ENCODE data around the gene HPN. TPM values are rescaled to one million over a fixed set of nuclear protein-coding genes. Genes with fewer than 3 reads are reported as not detected.

Gene HPN
- total RNA-seq, 2 experiments from 2014 or later: not detected

DNA sequence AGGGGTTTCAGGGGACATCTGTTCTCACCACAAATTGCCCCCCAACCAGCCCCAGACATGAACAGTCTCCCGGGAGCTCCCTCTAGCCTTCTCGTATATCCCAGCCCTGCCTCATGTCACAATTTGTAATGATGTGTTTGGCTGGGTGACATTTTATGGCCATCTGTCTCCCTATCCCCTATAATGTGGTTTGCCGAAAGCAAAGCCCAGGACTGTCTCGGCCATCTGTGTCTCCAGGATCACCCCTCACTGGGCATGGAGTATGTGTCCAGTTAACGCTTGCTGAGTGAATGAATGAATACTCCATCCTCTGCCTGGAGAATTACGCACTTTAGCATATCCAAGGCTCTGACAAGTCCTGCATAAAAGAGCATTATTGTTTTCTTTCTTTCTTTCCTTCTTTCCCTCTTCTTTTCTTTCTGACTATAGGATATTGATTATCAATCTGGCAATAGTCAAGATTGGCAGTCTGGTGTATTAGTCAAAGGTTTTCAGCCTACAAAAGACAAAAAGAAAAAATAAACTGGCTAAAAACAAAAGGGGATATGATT, 15.1 kb downstream of the HPN start:
- ChIA-PET CTCF (interaction anchor here (0.7 to 2.4 kb wide), 2 partner anchors 13 to 21 kb away, joined by 3 to 11 read pairs; no protein-coding TSS in a partner anchor), POLR2A (no interaction called here)
- Mint-ChIP-seq H3K36me3 (ENCODE audit: low read depth) (no peaks in the 10 kb centered on the region), H3K4me1 (no peaks in the 10 kb centered on the region), H3K9me3 (no peaks in the 10 kb centered on the region), H3K4me3 (no peak overlapping the region), H3K27me3 (peaks cover 5% of the 10 kb centered on the region), H3K27ac (no peak overlapping the region)
- no peak for DNase-seq

DNA sequence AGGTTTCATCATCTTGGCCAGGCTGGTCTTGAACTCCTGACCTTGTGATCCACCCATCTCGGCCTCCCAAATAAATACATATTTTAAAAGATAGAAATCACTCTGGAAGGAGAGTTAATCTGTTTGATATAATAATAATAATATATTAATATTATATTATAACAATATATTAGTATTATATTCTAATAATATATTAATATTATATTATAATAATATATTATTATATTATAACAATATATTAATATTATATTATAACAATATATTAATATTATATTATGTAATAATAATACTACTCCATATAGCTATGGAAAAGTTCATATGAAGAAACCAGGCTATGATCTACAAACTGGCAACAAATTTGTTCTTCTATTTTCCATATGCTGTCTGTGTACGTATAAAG, 16.8 kb downstream of the HPN start:
- CTCF ChIA-PET: no interaction called here
- no peak overlapping the region for H3K27ac Mint-ChIP-seq
- H3K9me3 Mint-ChIP-seq: no peaks in the 10 kb centered on the region
- no peaks in the 10 kb centered on the region for H3K4me1 Mint-ChIP-seq
- peaks cover 5% of the 10 kb centered on the region for H3K27me3 Mint-ChIP-seq
- no peaks in the 10 kb centered on the region for H3K36me3 Mint-ChIP-seq (ENCODE audit: low read depth)
- POLR2A ChIA-PET: no interaction called here
- no peak overlapping the region for H3K4me3 Mint-ChIP-seq
- no peak for DNase-seq

DNA sequence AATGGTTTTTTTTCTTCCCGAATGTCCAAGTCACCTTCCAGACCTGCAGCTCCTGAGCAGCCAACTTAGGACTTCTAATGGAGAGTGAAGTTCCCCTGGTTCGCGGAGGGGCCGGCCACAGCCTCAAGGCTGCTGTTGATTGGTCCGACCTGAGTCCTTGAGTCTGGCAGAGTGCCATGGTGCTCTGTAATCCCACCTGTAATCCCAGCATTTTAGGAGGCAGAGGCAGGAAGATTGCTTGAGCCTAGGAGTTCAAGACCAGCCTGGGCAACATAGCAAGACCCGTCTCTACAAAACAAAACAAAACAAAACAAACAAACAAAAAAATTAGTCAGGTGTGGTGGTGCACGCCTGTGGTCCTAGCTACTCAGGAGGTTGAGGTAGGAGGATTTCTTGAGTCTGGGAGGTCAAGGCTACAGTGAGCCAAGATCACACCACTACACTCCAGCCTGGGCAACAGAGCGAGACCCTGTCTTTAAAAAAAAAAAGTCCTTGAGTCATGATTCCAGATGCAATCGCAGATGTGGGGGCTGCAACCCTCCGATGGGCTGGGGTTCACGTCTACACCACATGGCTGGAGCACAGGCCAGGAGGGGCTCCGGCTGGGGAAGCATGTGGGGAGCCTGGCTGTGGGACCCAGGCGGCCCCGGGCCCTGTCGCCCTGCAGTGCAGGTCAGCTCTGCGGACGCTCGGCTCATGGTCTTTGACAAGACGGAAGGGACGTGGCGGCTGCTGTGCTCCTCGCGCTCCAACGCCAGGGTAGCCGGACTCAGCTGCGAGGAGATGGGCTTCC, 17.7 kb downstream of the HPN start:
- POLR2A ChIA-PET: no interaction called here

DNA sequence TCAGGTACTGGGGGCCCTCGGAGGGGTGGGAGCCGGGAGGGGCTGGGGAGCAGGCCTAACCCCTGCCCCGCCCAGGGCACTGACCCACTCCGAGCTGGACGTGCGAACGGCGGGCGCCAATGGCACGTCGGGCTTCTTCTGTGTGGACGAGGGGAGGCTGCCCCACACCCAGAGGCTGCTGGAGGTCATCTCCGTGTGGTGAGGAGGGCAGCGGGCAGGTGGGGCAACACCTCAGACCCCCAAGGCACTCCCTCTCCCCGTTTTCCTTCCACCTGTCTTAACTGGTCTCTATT, 18.2 kb downstream of the HPN start:
- Mint-ChIP-seq H3K9me3 (no peaks in the 10 kb centered on the region), H3K27ac (no peak overlapping the region), H3K36me3 (ENCODE audit: low read depth) (no peaks in the 10 kb centered on the region), H3K4me3 (no peak overlapping the region), H3K27me3 (peaks cover 5% of the 10 kb centered on the region), H3K4me1 (no peaks in the 10 kb centered on the region)
- ChIA-PET CTCF (no interaction called here), POLR2A (no interaction called here)
- DNase-seq: no peak

More for the DNA sequence above, 17.7 kb downstream of the HPN start:
- Mint-ChIP-seq H3K36me3 (ENCODE audit: low read depth) (no peaks in the 10 kb centered on the region), H3K4me3 (no peak overlapping the region), H3K27ac (no peak overlapping the region), H3K9me3 (no peaks in the 10 kb centered on the region), H3K27me3 (peaks cover 5% of the 10 kb centered on the region), H3K4me1 (no peaks in the 10 kb centered on the region)
- CTCF ChIA-PET: no interaction called here
- no peak for DNase-seq

DNA sequence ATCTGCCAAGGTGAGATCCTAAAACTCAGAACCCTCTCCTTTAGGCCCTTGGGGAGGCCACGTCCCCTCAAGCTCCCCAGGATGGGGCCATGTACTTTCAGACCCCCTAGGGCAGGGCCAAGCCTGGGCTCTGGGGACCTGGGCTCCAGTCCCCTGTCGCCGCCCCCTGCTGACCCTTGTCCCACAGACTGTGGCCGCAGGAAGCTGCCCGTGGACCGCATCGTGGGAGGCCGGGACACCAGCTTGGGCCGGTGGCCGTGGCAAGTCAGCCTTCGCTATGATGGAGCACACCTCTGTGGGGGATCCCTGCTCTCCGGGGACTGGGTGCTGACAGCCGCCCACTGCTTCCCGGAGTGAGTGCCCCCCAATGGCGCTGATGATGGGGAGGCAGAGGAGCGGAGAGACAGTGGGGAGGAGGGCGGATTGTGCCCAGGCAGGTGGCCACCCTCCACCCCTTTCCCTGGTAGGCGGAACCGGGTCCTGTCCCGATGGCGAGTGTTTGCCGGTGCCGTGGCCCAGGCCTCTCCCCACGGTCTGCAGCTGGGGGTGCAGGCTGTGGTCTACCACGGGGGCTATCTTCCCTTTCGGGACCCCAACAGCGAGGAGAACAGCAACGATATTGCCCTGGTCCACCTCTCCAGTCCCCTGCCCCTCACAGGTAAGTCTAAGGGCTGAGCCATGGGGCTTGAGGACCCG, 18.8 kb downstream of the HPN start:
- H3K27me3 Mint-ChIP-seq: peaks cover 5% of the 10 kb centered on the region
- no peaks in the 10 kb centered on the region for H3K36me3 Mint-ChIP-seq (ENCODE audit: low read depth)
- no peaks in the 10 kb centered on the region for H3K9me3 Mint-ChIP-seq
- H3K4me3 Mint-ChIP-seq: no peak overlapping the region
- no peak for DNase-seq
- ChIA-PET POLR2A (no interaction called here), CTCF (no interaction called here)
- H3K27ac Mint-ChIP-seq: no peak overlapping the region
- H3K4me1 Mint-ChIP-seq: no peaks in the 10 kb centered on the region

DNA sequence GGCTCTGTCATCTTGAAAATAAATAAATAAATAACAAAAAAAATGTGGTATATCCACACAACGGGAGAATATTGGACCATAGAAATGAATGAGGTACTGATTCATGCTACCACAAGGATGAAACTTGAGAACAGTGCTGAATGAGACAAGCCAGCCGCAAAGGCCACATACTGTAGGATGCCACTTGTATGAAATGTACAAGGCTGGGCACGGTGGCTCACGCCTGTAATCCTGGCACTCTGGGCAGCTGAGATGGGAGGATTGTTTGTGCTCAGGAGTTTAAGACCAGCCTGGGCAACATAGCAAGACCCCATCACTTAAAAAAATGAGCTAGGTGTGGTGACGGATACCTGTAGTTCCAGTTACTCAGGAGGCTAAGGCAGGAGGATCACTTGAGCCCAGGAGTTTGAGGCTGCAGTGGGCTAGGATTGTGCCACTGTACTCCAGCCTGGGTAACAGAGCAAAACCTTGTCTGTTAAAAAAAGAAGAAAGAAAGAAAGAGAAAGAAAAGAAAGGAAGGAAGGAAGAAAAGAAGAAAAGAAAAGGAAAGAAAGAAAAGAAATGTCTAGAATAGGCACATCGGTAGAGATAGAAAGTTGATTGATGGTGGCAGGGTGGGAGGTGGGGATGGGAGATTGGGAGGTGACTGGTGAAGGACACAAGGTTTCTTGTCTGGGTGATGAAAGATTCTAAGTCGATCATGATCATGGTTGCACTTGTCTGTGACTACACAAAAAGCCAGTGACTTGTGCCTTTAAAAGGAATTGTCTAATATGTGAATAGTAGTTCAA, 20.3 kb downstream of the HPN start:
- CTCF ChIA-PET: no interaction called here
- POLR2A ChIA-PET: no interaction called here
- Mint-ChIP-seq H3K27me3 (no peaks in the 10 kb centered on the region), H3K4me3 (no peak overlapping the region), H3K27ac (no peak overlapping the region), H3K36me3 (ENCODE audit: low read depth) (no peaks in the 10 kb centered on the region), H3K4me1 (peaks cover 3% of the 10 kb centered on the region), H3K9me3 (peaks cover 3% of the 10 kb centered on the region)
- DNase-seq: no peak

DNA sequence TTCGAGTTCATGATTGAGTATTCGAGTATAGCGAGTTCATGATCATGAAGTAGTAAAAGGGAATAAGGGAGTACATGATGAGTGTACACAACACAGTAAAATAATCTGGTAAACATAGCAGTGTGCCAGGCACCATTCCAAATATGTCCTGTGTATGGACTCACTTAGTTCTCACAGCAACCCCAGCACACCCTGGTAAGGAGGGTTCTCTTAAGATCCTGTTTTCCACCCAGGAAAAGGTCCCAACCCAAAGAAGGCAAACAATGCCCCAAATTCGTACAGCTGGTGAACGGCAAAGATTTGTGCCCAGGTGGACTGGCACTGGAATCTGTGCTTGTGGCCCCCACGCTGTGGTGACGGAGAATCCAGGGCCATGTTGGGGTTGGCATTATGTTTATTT, 21.4 kb downstream of the HPN start:
- POLR2A ChIA-PET: no interaction called here
- Mint-ChIP-seq H3K4me3 (no peak overlapping the region), H3K9me3 (peaks cover 5% of the 10 kb centered on the region)

DNA sequence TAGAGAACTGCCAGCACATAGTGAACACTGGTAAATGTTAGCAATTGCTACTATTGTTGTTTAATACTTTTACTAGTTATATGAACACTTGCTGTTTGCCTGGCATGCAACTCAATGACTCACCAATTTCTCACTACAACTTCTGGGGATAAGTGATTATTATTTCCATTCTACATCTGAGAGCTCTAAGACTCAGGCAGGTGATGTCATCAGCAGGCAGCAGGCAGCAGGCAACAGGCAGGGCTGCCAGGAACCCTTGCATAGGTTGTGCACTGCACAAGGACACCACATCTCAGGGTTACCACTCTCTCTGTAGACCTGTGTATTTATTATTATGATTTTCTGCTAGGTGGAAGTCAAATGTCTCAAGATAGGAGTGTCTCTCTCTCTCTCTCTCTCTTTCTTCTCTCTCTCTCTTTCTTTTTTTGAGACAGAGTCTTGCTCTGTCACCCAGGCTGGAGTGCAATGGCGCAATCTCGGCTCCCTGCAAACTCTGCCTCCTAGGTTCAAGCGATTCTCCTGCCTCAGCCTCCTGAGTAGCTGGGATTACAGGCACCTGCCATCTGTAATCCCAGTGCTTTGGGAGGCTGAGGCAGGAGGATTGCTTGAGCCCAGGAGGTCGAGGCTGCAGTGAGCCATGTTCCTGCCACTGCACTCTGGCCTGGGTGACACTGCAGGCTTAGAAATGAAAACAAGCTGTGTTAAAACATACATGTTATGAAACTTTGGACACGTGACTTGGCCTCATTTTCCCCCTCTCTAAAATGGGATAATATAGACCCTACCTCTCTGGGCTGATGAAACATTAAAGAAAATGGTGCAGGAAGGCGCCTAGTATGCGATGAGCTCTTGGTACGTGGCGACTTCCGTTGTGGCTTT, 22.7 kb downstream of the HPN start:
- ChIA-PET CTCF (interaction anchor here (1.0 to 1.3 kb wide), 2 partner anchors 16 to 18 kb away, joined by 3 read pairs; no protein-coding TSS in a partner anchor), POLR2A (no interaction called here)
- no peaks in the 10 kb centered on the region for H3K27me3 Mint-ChIP-seq
- H3K4me3 Mint-ChIP-seq: no peak overlapping the region
- peaks cover 8% of the 10 kb centered on the region for H3K4me1 Mint-ChIP-seq
- H3K27ac Mint-ChIP-seq: no peak overlapping the region
- no peak for DNase-seq
- peaks cover 5% of the 10 kb centered on the region for H3K9me3 Mint-ChIP-seq
- H3K36me3 Mint-ChIP-seq (ENCODE audit: low read depth): no peaks in the 10 kb centered on the region

More for the DNA sequence above, 21.4 kb downstream of the HPN start:
- Mint-ChIP-seq H3K36me3 (ENCODE audit: low read depth) (no peaks in the 10 kb centered on the region), H3K27me3 (no peaks in the 10 kb centered on the region), H3K4me1 (peaks cover 8% of the 10 kb centered on the region), H3K27ac (no peak overlapping the region)
- no peak for DNase-seq
- CTCF ChIA-PET: interaction anchor here (1.3 kb wide), 1 partner anchor 17 kb away, joined by 3 read pairs; no protein-coding TSS in a partner anchor

DNA sequence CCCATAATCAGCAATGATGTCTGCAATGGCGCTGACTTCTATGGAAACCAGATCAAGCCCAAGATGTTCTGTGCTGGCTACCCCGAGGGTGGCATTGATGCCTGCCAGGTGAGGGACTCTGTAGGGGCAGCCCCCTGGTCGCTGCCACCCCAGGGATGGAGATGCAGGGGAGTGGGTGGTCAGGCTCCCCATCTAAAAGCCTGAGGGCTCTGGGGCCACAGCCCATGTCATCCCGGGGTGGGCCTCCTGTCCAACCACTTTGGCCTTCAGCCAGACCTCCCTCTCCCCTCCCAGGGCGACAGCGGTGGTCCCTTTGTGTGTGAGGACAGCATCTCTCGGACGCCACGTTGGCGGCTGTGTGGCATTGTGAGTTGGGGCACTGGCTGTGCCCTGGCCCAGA, 24.1 kb downstream of the HPN start:
- H3K27ac Mint-ChIP-seq: no peak overlapping the region
- no peaks in the 10 kb centered on the region for H3K36me3 Mint-ChIP-seq (ENCODE audit: low read depth)
- H3K4me1 Mint-ChIP-seq: peaks cover 8% of the 10 kb centered on the region
- ChIA-PET POLR2A (no interaction called here), CTCF (interaction anchor here (0.6 kb wide), 1 partner anchor 23 kb away, joined by 3 read pairs; no protein-coding TSS in a partner anchor)
- DNase-seq: no peak
- no peak overlapping the region for H3K4me3 Mint-ChIP-seq
- peaks cover 5% of the 10 kb centered on the region for H3K9me3 Mint-ChIP-seq
- H3K27me3 Mint-ChIP-seq: no peaks in the 10 kb centered on the region

DNA sequence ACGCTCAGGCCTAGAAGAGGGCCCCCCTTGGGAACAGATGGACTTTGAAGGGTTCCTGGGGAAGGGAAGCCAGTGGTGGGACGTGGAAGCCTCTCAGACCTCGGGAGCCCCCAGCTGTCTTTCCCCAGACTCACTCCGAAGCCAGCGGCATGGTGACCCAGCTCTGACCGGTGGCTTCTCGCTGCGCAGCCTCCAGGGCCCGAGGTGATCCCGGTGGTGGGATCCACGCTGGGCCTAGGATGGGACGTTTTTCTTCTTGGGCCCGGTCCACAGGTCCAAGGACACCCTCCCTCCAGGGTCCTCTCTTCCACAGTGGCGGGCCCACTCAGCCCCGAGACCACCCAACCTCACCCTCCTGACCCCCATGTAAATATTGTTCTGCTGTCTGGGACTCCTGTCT, 24.6 kb downstream of the HPN start:
- no peak overlapping the region for H3K27ac Mint-ChIP-seq
- H3K36me3 Mint-ChIP-seq (ENCODE audit: low read depth): no peaks in the 10 kb centered on the region
- no peak overlapping the region for H3K4me3 Mint-ChIP-seq
- no peak for DNase-seq
- ChIA-PET POLR2A (no interaction called here), CTCF (interaction anchor here (0.6 to 1.9 kb wide), 8 partner anchors 15 to 86 kb away, joined by 3 to 12 read pairs (median 4); partner anchors contain the start of gene LGI4)
- H3K9me3 Mint-ChIP-seq: peaks cover 5% of the 10 kb centered on the region
- no peaks in the 10 kb centered on the region for H3K27me3 Mint-ChIP-seq
- H3K4me1 Mint-ChIP-seq: peaks cover 8% of the 10 kb centered on the region

DNA sequence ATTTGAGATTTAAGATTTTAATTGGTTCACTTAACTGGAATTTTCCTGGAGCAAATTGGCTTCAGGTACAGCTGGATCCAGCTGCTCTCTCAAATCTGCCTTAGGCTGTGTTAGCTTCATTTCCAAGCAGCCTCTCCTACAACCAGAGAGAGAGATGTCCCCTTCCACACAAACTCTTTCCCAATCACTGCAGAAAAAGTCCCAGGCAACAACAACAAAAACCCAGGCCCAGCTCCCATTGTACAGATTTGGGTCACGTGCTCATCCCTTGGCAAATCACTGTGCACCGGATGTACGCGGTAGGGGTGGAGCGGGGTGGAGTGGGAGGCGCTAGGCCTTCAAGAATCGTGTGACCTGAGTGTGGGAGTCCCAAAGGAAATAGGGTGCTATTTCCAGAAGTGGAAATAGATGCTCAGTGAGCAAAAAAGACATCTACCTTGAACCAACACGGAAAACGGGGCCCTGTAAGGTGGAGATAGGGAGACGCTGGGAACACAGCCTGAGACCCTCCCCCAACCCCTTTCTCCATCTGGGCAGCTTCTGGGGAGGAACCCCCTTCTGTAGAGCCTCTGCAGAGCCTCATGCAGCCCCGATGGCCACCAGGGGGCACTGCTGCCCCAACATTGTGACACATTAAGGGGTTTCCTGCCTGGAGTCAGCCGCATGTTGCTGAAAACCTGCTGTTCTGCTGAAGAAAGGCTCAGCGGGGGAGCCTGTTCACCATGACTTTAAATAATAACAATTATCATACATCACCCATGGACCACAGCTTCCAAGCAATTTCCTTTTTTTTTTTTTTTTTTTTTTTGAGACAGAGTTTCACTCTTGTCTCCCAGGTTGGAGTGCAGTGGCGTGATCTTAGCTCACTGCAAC, 25.4 kb downstream of the HPN start:
- Mint-ChIP-seq H3K27me3 (no peaks in the 10 kb centered on the region), H3K9me3 (peaks cover 5% of the 10 kb centered on the region), H3K27ac (peak overlapping the region; percentile 36), H3K36me3 (ENCODE audit: low read depth) (no peaks in the 10 kb centered on the region), H3K4me3 (no peak overlapping the region), H3K4me1 (peaks cover 8% of the 10 kb centered on the region)
- DNase-seq: peak; percentile 90
- ChIA-PET POLR2A (interaction anchor here (0.6 kb wide), 1 partner anchor 50 kb away, joined by 4 read pairs; no protein-coding TSS in a partner anchor), CTCF (interaction anchor here (0.6 to 1.9 kb wide), 11 partner anchors 14 to 996 kb away, joined by 3 to 12 read pairs (median 4); partner anchors contain the start of gene LGI4)

Measured in activated CD4-positive, alpha-beta T cell treated with anti-CD3 and anti-CD28 coated beads, Interleukin-2, amount 10 ng/mL, durations not matched to agents 7 days and 5 days (primary cell).